T-helper 9 cell (primary cell): ENCODE results near the gene FUCA1.
"Not testable (repeated sequence)": the region's sequence is repeated elsewhere in the genome, so short reads cannot be mapped to it uniquely, and the experiment has no call there.

ENCODE experiments used
- DNase-seq: peaks from one replicate; pipeline ENCODE4 v3.0.0-alpha.2; 2020
- total RNA-seq, 2 donors: gene quantifications; one replicate each; lab custom pipeline; 2026; lab: John Stamatoyannopoulos, UW

FUCA1 gene
- total RNA-seq: 6.5 to 19.4 reads per million in 2 donors

- peak; percentile 94 for DNase-seq
Measured at GRCh38 chr1:23867895-23868556, at the start of gene FUCA1. Gene FUCA1, minus strand, starts transcription at chr1:23868290. Its CDS starts 4 bp downstream, at chr1:23868286.

GRCh38 chr1:23916209-23917131, 48.4 kb upstream of the FUCA1 start:
- peak; percentile 12 for DNase-seq

DNA sequence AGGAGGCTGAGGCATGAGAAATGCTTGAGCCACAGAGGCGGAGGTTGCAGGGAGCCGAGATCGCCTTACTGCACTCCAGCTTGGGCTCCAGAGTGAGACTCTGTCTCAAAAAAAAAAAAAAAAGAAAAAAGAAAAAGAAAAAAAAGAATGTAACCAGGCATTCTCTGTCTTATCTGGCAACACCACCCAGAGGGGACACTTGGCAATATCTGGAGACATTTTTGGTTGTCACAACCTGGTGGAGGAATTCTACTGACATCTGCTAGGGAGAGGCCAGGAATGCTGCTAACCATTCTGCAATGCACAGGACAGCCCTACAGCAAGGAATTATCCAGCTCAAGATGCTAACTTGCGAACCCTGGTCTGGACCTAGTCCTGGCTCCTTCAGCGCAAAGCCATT, 47.4 kb upstream of the FUCA1 start:
- no peak for DNase-seq

DNA sequence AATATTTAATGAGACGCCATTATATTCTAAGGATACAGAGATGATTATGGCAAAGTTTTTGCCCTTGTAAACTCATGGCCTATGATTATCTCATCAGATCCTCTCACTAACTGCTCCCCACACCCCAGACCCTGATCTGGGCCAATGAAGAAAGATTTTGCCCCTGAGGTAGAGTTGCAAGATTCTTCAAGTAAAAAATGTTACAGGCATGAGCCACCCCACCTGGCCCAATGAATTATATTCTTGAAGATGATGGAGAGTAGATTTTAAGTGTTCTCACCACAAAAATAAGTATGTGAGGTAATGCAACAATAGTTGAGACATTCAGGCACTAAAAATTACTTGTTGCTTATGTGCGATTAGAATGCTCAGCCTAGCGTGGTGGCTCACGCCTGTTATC, 46.8 kb upstream of the FUCA1 start:
- no peak for DNase-seq

DNA sequence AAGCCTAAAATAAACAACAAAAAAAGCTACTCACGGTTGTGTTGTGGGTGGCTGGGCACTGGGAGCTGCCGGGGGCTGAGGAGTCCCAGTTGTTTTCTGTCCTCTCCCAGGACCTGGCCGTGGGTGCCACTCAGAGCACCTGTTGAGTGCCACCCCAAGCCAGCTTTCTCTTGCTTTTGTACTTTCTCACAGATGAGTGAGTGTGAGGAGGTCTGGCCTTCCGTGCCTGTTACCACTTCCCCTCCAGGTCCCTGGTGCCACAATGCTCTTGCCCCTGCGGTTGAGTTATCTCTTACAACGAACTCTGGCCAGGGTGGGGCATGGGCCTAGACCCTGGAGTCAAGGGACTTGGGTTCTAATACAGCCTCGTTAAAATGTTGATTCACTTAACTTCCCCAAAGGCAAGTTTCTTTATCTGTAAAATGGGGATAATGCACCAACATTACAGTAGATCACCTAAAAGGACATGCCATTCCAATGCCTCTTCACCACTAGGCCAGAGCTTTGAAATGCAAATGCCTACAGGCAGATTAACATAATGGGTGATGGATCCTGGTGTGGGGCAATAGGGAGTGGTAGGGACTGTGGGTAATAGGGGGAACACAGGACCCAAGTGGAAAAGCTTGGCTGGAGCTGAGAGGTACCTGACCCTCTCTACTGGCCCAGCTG, 45.3 kb upstream of the FUCA1 start, which contains the start of gene CNR2:
TSS of gene CNR2 (minus strand) at position 151 of the 669 bp plus-strand sequence. CDS start 37,745 bp downstream, outside the sequence.
- no peak for DNase-seq

DNA sequence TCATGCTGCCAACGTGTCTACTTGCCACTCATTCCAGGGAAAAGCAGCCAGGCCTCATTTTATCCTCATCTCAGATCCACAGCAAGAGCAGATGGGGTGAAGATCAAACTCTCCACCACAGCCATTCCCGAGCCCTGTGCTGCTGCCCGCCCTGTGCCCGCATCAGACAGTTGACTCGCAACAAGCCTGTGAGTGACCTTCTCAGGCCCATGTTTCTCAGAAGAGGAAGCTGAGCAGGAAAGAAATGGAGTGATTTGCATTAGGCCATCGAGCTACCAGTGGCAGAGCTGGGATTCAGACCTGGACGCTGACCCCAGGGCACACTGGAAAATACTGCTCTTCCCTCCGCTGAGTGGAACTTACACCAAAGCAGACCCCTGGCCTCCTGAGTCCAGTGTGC, 43.8 kb upstream of the FUCA1 start:
- DNase-seq: no peak

DNA sequence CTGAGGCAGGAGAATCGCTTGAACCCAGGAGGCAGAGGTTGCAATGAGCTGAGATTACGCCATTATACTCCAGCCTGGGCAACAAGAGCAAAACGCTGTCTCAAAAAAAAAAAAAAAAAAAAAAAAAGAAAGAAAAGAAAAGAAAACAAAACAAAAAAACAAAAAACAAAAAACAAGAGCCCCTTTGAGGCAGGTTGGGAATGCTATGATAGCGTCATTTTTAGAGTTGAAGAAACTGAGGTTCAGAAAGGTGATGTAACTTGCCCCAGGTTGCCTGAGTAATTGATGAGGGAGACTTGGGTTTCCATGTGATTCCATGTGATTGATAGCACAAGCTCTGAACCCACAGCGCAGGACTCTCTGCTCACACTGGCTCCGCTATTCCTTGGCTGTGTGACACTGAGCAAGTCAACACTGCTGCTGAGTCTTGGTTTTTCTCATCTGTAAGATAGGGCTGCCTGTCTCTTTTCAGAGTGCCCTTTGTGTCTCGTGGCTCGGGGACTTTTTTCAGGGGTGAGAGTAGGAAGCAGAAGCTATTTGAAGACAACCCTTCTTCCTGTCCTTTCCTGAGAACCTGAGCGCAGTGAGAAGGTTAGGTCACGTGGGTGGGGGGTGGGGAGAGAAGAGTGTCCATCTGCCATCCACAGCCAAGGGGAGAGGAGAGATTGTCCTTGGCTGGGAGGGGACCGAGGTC, 42.6 kb upstream of the FUCA1 start:
- DNase-seq: no peak

GRCh38 chr1:23910144-23910543, 42.1 kb upstream of the FUCA1 start:
- DNase-seq: no peak

DNA sequence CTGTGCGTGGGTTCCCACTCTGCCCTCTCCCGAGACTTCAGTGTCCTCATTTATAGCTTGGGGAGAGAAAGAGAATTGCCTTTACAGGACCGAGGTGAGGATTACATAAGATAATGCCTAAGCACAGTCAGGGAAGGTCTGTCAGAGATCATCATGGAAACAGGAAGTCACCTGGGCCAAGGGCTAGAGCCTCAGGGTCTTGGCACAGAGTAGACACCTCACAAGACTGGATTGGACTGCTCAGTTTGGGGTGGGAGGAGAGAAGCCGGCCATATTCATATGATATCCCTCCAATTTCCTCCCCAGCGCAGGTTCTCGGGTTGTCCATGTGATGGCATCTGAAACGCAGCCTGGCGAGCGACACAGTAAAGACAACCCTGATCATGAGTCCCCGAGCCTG, 41.3 kb upstream of the FUCA1 start:
- no peak for DNase-seq

DNA sequence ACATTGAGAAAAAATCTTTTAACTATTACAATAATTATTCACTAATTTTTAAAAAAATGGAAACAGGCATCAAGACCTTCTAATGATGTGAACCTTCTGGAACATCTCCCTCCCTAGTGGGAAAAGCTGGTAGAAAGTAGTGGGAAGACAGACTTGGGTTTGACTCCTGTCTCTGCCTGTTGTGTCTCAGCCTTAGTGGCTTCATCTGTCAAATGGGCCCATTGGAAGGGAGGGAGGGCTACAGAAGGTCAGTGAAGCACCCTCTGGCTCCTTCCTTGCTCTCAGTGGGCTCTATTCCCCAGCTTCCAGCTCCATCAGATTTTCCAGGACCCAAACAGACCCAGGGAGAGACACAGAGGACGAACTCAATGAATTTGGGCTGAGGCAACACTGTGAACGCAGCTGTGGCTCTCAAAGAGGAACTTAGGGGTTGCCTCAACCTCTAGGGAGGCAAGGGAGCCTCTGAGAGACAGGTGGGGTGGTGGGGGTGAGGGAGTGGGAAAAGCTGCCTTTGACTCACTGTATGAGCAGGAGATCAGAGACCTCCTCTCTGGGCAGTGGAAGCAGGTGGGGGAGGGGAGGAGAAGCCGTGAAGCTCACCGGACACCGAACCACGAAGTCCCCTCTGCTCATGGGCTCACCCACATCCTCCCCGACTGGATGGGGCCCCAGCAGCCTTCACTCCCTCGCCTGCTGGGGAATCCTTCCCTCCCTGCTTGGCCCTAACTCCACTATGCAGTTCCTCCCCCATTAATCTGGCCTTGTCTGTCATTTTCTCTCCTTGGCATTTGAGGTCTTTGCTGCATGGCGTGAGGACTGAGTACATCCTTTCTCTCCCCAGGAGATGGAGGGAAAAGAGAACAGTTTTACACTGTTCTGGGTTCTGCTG, 40.6 kb upstream of the FUCA1 start:
- no peak for DNase-seq

- DNase-seq: no peak
Measured at GRCh38 chr1:23906731-23907130, 38.6 kb upstream of the FUCA1 start.

GRCh38 chr1:23905461-23906025, 37.5 kb upstream of the FUCA1 start:
- DNase-seq: no peak

- no peak for DNase-seq
Measured at GRCh38 chr1:23904748-23905357, 36.8 kb upstream of the FUCA1 start.

DNA sequence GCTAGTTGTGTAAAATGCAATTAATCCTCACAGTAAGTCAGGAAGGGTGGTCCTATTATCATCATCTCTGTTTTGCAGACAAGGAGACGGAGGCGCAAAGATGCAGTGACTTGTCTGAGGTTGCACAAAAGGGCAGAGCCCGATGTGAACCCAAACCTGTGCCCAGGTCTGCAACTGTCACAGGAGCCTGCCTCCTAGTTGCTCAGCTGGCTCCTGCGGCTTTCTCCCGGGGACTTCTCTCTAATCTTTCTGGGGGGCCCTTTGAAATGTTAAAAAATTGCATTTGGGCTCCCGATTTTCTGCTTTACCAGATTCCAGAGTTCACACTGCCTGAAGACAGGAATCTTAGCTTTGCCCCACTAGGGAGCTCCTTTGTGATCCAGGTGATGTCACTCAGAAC, 35.7 kb upstream of the FUCA1 start:
- no peak for DNase-seq

GRCh38 chr1:23902321-23903278, 34.5 kb upstream of the FUCA1 start:
- DNase-seq: no peak

DNA sequence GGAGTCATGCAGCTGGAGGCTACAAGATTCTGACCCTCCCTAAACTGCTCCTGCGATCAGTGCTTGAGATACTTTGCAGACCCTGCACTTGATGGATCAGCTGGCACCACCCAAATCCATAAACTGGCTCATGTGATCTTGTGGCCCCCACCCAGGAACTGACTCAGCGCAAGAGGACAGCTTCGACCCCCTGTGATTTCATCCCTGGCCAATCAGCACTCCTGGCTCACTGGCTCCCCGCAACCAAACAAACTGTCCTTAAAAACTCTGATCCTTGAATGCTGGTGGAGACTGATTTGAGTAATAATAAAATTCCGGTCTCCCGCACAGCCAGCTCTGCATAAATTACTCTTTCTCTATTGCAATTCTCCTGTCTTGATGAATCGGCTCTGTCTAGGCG, 31.9 kb upstream of the FUCA1 start:
- not testable (repeated sequence) for DNase-seq

GRCh38 chr1:23899070-23899469, 31.0 kb upstream of the FUCA1 start:
- no peak for DNase-seq

- no peak for DNase-seq
Measured at GRCh38 chr1:23897083-23897482, 29.0 kb upstream of the FUCA1 start.

- no peak for DNase-seq
Measured at GRCh38 chr1:23896491-23896890, 28.4 kb upstream of the FUCA1 start.

DNA sequence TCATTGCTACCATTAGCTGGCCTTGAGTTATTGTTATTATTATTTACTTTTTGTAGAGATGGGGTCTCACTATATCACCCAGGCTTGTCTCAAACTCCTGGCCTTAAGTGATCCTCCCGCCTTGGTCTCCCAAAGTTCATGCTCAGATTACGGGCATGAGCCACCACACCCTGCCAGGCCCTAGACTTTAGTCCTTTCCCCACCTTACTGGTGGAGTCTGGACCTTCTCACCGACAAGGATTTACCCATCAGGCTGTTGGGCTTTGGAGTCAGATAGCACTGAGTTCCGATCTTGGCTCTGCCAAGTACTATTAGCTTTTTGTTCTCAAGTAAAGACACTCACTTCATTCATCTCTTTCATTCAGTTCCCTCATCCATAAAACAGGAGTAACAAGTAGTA, 27.9 kb upstream of the FUCA1 start:
- no peak for DNase-seq
